GM18498 (cell line): ENCODE results near the gene ENTREP3.
"Not testable (repeated sequence)": the region's sequence is repeated elsewhere in the genome, so short reads cannot be mapped to it uniquely, and the experiment has no call there.

Source experiments
- ATAC-seq: cut with Tn5 transposase; IDR thresholded peaks from one replicate; pipeline ENCODE4 v1.9.1; 2021; ENCODE audit warnings: mild to moderate bottlenecking, moderate library complexity; ENCODE audit not compliant: unreplicated experiment

ENTREP3 gene

GRCh38 chr1:155226910-155227260, 28.4 kb downstream of the ENTREP3 start:
- no peak for ATAC-seq

GRCh38 chr1:155226188-155226909, 28.9 kb downstream of the ENTREP3 start:
- no peak for ATAC-seq

DNA sequence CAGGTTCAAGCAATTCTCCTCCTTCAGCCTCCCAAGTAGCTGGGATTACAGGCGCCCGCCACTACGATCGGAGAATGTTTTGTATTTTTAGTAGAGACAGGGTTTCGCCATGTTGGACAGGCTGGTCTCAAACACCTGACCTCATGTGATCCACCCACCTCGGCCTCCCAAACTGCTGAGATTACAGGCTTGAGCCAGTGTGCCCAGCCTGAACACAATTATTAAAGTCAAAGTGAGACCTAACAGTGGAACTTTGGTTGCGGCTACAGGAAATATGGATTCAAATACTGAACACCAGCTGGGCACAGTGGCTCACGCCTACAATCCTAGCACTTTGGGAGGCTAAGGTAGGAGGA, 29.9 kb downstream of the ENTREP3 start:
- not testable (repeated sequence) for ATAC-seq

- no peak for ATAC-seq
These were observed 32.2 kb downstream of the ENTREP3 start for GRCh38 chr1:155223047-155223446.

GRCh38 chr1:155220211-155220965, 34.9 kb downstream of the ENTREP3 start:
- ATAC-seq, result not testable (repeated sequence)

- no peak for ATAC-seq
These were observed 35.7 kb downstream of the ENTREP3 start for GRCh38 chr1:155219592-155220031.

DNA sequence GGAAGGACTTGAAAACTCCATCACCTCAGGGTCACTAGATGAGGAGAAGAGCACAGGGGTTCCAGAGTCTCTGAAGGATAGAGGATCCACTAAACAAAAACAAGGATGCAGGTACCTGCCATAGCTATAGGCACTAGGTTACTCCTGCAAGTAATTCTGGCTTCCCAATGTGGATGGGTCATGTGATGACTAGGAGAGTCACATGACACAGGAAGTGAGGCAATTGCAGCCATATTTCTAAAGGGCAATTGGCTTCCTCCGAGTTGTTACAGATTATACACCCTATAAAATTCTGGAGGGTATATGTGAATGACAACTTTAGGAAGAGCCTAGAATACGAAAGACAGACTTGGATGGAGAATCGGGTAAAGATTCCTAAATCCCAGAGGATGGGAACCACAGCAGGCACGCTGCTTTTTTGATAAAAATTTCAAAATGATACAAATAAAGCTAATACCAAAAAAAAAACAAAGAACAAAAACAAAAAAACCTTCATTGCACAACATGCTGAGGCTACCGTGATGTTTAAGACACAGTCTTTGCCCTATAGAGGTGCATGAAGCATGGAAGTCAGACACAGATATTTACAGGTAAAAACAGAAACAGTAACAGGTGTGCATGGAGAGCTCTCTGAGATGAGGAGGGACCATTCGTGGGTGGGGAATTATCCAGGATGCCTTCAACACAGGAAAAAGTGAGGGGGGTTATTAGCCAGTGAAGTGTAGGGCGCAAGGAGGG, 36.3 kb downstream of the ENTREP3 start:
- no peak for ATAC-seq

DNA sequence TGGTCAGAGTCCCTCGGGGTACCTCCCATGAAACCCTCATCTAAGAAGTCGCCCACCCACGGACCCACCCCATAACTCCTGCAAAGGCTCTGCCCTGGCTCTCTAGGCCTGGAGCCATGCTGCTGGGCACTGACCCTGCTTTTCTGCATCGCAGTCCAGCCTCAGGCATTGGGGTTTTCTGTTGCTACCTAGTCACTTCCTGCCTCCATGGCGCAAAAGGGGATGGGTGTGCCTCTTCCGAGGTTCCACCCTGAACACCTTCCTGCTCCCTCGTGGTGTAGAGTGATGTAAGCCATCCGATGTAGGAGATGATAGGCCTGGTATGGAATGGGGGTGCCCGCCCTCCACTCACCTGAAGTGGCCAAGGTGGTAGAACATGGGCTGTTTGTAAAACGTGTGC, 40.6 kb downstream of the ENTREP3 start:
- ATAC-seq, result not testable (repeated sequence)

DNA sequence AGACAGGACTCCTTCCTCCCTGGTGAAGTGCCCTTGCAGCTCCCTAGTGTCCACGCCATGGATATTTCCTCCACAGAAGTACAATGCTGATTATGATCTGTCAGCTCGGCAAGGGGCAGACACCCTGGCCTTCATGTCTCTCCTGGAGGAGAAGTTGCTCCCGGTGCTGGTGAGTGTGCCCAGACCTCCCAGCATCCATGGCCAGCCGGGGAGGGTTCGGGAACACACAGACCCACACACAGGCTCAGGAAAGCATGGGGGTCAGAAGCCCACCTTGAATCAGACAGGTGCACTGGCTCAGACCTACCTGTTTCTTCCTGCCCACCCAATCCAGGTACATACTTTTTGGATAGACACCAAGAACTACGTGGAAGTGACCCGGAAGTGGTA, 43.2 kb downstream of the ENTREP3 start:
- ATAC-seq, result not testable (repeated sequence)

DNA sequence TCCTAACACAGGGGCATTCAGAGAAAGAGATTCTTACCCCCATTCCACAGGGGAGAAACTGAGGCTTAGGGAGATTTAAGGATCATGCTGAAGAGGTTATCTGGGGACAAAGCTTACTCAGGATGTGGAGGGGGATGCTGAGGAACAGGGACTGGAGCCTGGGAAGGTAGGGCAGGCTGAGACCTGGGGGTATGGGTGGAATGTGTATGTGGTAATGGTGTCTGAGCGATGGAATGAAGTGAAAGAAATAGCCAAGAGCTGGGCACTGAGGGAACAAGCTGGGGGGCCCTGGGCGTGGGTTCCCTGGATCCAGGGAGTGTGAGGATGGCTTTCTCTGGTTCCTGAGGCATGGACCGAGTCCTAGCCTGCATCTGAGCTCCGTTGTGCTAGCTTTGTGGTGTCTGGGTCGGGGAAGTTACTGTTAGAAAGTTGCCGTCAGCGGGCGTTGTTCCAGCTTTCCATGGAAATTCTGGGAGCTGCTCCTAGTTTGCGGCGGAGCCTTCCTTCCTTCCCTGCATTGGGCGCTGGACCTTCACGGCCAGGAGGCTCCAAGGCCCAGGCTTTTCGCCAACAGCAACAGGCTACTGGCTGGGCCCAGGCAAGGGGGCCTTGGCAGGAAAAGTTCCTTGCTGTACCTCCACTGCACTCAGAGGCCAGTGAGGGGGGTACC, 43.8 kb downstream of the ENTREP3 start:
- ATAC-seq, result not testable (repeated sequence)

DNA sequence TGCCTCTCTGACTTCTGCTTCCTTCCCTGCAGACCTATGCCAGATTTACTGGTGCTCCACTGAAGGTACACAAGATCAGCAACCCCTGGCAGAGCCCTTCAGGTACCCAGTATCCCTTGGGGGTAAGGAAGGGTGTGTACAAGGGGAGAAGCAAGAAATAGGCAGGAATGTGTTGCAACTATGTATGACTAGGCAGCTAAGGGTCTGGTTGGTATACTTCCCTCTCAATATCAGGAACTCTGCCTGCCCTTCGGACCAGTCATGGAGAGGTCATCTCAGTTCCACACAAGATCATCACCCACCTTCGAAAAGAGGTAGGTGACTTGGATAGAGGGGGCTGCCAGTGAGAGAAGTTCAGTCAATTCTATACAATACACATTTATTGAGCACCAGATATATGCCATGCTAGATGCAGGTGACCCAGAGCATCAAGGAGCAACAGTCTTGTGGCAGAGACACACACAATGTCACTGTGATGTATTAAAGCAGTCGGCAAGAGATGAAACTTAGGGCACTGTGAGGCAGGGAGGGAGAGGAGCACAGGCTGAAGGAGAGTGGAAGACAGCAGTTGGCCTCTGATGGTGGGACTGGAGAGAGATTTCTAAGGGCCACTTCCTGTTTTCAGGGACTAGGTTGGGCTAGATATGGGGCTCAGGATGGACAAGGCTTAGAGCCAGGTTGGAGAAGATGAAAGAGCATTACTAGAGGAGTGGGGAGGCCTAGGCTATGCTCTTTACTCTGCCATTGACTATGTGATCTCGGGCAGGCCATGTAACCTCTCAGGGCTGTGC, 44.8 kb downstream of the ENTREP3 start:
- ATAC-seq, result no peak

DNA sequence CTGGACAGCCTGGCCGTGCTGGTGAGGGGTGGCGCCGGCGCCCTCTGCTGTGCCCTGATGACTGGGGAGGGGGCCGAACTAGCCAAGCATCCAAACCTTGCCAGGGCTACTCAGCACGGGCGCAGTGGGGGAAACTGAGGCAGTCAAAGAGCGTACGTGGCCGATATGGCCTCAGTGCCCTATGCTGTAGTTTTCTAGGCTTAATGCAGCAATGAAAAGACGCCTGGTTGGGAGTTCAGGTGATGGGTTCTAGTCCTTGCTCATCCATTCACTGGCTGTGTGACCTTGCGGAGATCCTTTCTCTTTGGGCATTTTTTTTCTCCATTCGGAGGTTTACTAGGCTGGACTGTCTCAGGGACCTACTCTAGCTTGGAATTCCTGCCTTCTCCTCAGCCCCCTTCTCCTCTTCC, 46.0 kb downstream of the ENTREP3 start:
- no peak for ATAC-seq

DNA sequence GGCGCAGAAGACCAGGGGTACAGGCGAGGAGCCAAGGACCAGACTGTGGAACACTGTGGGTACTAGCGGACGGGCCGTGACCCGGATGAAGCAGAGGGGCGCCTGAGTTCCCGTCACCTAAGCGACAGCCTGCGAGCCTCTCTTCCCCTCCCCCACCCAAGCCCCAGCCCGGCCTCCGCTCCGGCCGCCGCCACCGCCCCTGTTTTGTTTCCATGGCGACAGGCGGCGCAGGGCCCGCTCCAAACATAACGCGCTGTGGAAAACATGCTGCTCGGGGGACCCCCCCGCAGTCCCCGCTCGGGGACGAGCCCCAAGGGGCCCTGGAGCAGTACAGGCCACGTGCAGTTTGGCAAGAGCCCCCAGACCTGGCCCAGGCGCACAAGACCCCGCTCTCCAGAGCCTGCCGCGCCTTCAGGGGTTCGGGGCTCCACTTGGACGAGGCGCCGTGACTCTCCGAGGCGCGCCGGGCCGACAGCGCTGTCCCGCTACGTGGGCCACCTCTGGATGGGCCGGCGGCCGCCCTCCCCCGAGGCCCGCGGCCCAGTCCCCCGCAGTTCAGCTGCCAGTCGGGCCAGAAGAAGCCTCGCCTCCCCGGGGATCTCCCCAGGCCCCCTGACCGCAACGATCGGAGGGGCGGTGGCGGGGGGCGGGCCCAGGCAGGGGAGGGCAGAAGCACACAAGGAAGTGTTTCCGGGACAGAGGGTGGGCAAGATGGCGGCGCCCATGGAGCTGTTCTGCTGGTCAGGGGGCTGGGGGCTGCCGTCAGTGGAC, 46.6 kb downstream of the ENTREP3 start, which contains the start of gene MTX1:
TSS of gene MTX1 (plus strand) at position 155 of the 771 bp plus-strand sequence. CDS start at position 265, 110 bp downstream.
- peak; percentile 79 for ATAC-seq

- ATAC-seq, result no peak
These were observed 47.3 kb downstream of the ENTREP3 start, which contains the start of gene THBS3 for GRCh38 chr1:155207806-155208540. Gene THBS3, minus strand, starts transcription at chr1:155207897. Its CDS starts 21 bp downstream, at chr1:155207876.

DNA sequence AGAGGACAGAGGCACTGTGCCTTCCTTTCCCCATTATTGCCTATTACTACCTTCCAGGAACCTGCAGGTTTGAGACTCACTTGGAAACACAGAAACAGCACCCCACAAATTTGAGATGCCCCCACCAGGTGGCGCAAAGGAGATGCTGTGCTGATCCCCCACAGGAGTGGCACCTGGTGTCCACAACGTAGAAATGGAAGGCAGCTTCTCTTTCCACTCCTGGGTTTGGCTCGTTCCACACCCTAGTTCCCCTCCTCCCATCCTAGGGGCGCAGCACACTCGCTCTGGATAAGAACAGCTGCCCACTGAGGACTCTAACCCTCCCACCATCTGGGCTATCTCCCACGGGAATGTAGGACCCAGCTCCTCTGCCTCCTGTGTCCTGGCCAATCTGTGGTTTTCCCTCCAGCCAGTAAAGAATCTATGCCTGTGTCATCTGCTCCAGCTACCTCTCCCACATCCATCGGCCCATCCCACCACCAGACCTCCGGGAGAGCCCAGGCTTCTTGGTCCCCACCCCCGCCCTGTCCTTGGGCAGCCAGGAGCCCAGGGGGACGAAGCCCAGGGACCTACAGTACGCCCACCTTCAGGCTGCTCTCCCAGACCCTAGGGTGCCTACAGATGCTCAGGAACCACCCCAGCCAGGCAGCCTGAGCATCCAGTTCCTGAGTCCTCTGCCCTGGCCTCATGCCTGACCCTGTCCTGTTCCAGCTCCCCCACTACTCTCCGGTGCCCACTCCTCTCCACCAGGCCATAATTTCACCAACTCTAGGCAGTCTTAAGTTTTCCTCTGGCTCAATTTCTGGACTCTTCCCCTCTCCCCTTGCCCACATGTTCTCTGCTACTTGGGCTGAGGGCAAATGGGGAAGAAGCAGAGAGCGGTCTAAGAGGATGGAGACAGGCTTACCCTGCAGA, 48.1 kb downstream of the ENTREP3 start:
- ATAC-seq, result no peak

GRCh38 chr1:155205969-155206593, 49.2 kb downstream of the ENTREP3 start:
- ATAC-seq, result no peak

DNA sequence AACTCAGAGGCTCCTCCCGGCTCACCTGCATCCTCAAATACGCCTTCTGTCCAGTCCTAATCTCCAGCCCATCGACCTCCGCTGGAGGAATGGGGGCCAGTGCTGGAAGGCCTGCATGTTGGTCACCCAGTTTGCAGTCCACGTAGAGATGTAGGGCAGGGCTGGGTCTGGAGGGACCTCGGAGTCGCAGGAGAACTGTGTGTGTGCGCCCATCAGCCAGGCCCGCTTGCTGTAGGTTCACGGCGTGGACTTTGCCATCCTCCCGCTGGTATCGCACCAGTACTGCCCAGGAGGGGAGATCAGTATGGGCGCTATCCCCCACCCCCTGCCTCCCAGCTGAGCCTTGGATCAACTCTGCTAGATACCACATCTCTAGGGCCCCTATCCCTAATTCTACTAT, 50.2 kb downstream of the ENTREP3 start:
- no peak for ATAC-seq
